ENCODE measurements around the gene SPACA7. TPM values are rescaled to one million over a fixed set of nuclear protein-coding genes. Genes with fewer than 3 reads are reported as not detected.

SPACA7 gene
- total RNA-seq, 4 donors from 2014 or later, result not detected

GRCh38 chr13:112330479-112331381 is 45.4 kb upstream of the SPACA7 start:
- H3K27me3 ChIP-seq, result peaks cover 0 to 29% of the 10 kb centered on the region in 2 donors
- H3K4me3 ChIP-seq, result no peak overlapping the region
- no peak overlapping the region for H3K27ac ChIP-seq
- no peak for DNase-seq (ENCODE audit: low spot score in 2 of 2)
- H3K36me3 ChIP-seq, result no peaks in the 10 kb centered on the region
- no peak for TF ChIP-seq CTCF (IDR thresholded peaks at IDR 0.05)
- no peak for TF ChIP-seq EP300 (IDR thresholded peaks at IDR 0.05)
- TF ChIP-seq POLR2A (IDR thresholded peaks at IDR 0.05), result no peak
- H3K4me1 ChIP-seq, result peaks cover 0 to 5% (median 0%) of the 10 kb centered on the region in 4 donors
- 35% methylated on average over 52 to 78 of the region's 78 CpGs for WGBS, 2 donors
- H3K9me3 ChIP-seq, result peaks cover 0 to 19% (median 0%) of the 10 kb centered on the region in 4 donors

- TF ChIP-seq EP300 (IDR thresholded peaks at IDR 0.05) (no peak), POLR2A (IDR thresholded peaks at IDR 0.05) (no peak), CTCF (IDR thresholded peaks at IDR 0.05) (no peak)
- Histone ChIP-seq H3K4me1 (peaks cover 0 to 5% (median 0%) of the 10 kb centered on the region in 4 donors), H3K4me3 (no peak overlapping the region), H3K36me3 (no peaks in the 10 kb centered on the region), H3K27me3 (peaks cover 0 to 29% of the 10 kb centered on the region in 2 donors), H3K9me3 (peaks cover 0 to 27% (median 0%) of the 10 kb centered on the region in 4 donors), H3K27ac (no peak overlapping the region)
- DNase-seq (ENCODE audit: low spot score in 2 of 2), result no peak
- WGBS, 2 donors, result 17 to 21% methylated on average over 20 of the region's 20 CpGs
These were observed 44.5 kb upstream of the SPACA7 start for GRCh38 chr13:112331675-112332074.

- H3K27me3 ChIP-seq, result peaks cover 0 to 29% of the 10 kb centered on the region in 2 donors
These were observed 43.4 kb upstream of the SPACA7 start for GRCh38 chr13:112332727-112333126.

GRCh38 chr13:112333756-112334543 is 42.2 kb upstream of the SPACA7 start:
- H3K36me3 ChIP-seq, result no peaks in the 10 kb centered on the region
- no peak for TF ChIP-seq EP300 (IDR thresholded peaks at IDR 0.05)
- TF ChIP-seq POLR2A (IDR thresholded peaks at IDR 0.05), result no peak
- TF ChIP-seq CTCF (IDR thresholded peaks at IDR 0.05), result no peak
- peaks cover 0 to 46% (median 0%) of the 10 kb centered on the region in 4 donors for H3K9me3 ChIP-seq
- 71 to 72% methylated on average over 16 of the region's 16 CpGs for WGBS, 2 donors
- H3K27ac ChIP-seq, result no peak overlapping the region
- H3K4me3 ChIP-seq, result no peak overlapping the region
- H3K4me1 ChIP-seq, result peaks cover 0 to 5% (median 0%) of the 10 kb centered on the region in 4 donors
- H3K27me3 ChIP-seq, result peaks cover 0 to 29% of the 10 kb centered on the region in 2 donors
- no peak for DNase-seq (ENCODE audit: low spot score in 2 of 2)

More at GRCh38 chr13:112332727-112333126, 43.4 kb upstream of the SPACA7 start:
- no peak overlapping the region for H3K4me3 ChIP-seq
- peaks cover 0 to 37% (median 0%) of the 10 kb centered on the region in 4 donors for H3K9me3 ChIP-seq
- no peak for DNase-seq (ENCODE audit: low spot score in 2 of 2)
- no peak overlapping the region for H3K27ac ChIP-seq
- H3K36me3 ChIP-seq, result no peaks in the 10 kb centered on the region
- peaks cover 0 to 5% (median 0%) of the 10 kb centered on the region in 4 donors for H3K4me1 ChIP-seq
- TF ChIP-seq POLR2A (IDR thresholded peaks at IDR 0.05), result no peak
- no peak for TF ChIP-seq CTCF (IDR thresholded peaks at IDR 0.05)
- no peak for TF ChIP-seq EP300 (IDR thresholded peaks at IDR 0.05)
- 74 to 76% methylated on average over 9 of the region's 10 CpGs for WGBS, 2 donors
